WTC11 (cell line): Measurements from ENCODE around the gene KRT80.

Experiments
- AFF4 ChIP-seq: sonication (generic); formaldehyde crosslinking; IDR thresholded peaks from 2 replicates; pipeline ENCODE4 v1.8.1; 2023; ENCODE audit warnings: mild to moderate bottlenecking, missing genetic modification reagents, borderline replicate concordance
- NFYB ChIP-seq: sonication (generic); formaldehyde crosslinking; conservative IDR thresholded peaks from 2 replicates; pipeline ENCODE4 v1.8.0; 2022; ENCODE audit warnings: low read depth, missing genetic modification reagents
- RELA ChIP-seq: sonication (generic); formaldehyde crosslinking; IDR thresholded peaks from 2 replicates; pipeline ENCODE4 v1.8.1; 2022; ENCODE audit warnings: missing genetic modification reagents, mild to moderate bottlenecking, borderline replicate concordance
- TCF7 ChIP-seq: sonication (generic); formaldehyde crosslinking; IDR thresholded peaks from 2 replicates; pipeline ENCODE4 v1.8.0; 2022; ENCODE audit warnings: mild to moderate bottlenecking, low read depth, missing genetic modification reagents, moderate library complexity

DNA sequence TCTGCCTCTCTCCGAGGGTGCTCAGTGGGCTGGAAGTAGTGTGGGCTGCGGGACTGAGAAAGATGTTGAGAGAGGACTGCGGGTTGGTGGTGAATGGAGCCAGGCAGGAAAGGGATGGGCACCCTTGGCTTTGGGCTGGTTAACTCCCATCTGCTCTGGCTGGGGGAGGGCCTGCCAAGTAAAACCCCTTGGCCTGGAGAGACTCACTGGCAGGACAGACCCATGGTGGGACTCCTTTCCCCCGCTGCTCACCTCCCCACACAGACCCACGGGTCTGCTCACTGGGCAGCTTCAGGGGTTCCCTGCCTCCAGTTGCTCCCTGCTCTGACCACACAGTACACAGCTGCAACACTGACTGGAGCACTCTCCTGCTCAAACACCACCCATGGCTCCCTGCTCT lies 54.1 kb downstream of the KRT80 start:
- TF ChIP-seq AFF4 (CRISPR knock-in tag) (no peak), NFYB (CRISPR knock-in tag) (no peak), TCF7 (CRISPR knock-in tag) (no peak), RELA (CRISPR knock-in tag) (no peak)
